Activated T-cell treated with anti-CD3 and anti-CD28 coated beads, Interleukin-2, amount 50 U/mL, for 4 hours (primary cell): ENCODE results near the gene PLA2G15. TPM values are rescaled to one million over a fixed set of nuclear protein-coding genes. Genes with fewer than 3 reads are reported as not detected.
A peak's percentile ranks its signal among the peaks of the same experiment; 100 is the strongest.

Source experiments
- ATAC-seq, 2 donors: fragments of 200-7000 bp; cut with Tn5 transposase; one replicate each; pipeline ENCODE4 v1.10.0; 2021
- DNase-seq: peaks from one replicate; pipeline ENCODE4 v3.0.0-alpha.2; 2020
- H3K27me3 Mint-ChIP-seq: one replicate; pipeline ENCODE4 v1.8.0; 2021; ENCODE audit warnings: low read depth, mixed read lengths
- H3K36me3 Mint-ChIP-seq: one replicate; pipeline ENCODE4 v1.8.0; 2022; ENCODE audit warnings: mixed read lengths; ENCODE audit not compliant: insufficient read depth
- H3K4me1 Mint-ChIP-seq: one replicate; pipeline ENCODE4 v1.8.0; 2021; ENCODE audit warnings: low read depth, mixed read lengths
- H3K4me3 Mint-ChIP-seq: one replicate; pipeline ENCODE4 v1.8.0; 2021; ENCODE audit warnings: mild to moderate bottlenecking, moderate library complexity, mixed read lengths
- H3K9me3 Mint-ChIP-seq: one replicate; pipeline ENCODE4 v1.8.0; 2021; ENCODE audit warnings: mixed read lengths
- total RNA-seq, 3 donors: library from RNA; stranded (reverse); gene quantifications; one replicate each; pipeline ENCODE4 v1.2.1, GENCODE V29; 2021

Gene PLA2G15
- total RNA-seq, 3 donors from 2014 or later, result 7.4 to 11.0 (median 7.9) TPM

- no peak for DNase-seq
- no peak for ATAC-seq
- H3K4me1 Mint-ChIP-seq, result peaks cover 6% of the 10 kb centered on the region
- peaks cover 60% of the 10 kb centered on the region for H3K36me3 Mint-ChIP-seq
- H3K27me3 Mint-ChIP-seq, result no peaks in the 10 kb centered on the region
- H3K9me3 Mint-ChIP-seq, result no peaks in the 10 kb centered on the region
- no peak overlapping the region for H3K4me3 Mint-ChIP-seq
These were observed 53.9 kb downstream of the PLA2G15 start for GRCh38 chr16:68298907-68299561.

DNA sequence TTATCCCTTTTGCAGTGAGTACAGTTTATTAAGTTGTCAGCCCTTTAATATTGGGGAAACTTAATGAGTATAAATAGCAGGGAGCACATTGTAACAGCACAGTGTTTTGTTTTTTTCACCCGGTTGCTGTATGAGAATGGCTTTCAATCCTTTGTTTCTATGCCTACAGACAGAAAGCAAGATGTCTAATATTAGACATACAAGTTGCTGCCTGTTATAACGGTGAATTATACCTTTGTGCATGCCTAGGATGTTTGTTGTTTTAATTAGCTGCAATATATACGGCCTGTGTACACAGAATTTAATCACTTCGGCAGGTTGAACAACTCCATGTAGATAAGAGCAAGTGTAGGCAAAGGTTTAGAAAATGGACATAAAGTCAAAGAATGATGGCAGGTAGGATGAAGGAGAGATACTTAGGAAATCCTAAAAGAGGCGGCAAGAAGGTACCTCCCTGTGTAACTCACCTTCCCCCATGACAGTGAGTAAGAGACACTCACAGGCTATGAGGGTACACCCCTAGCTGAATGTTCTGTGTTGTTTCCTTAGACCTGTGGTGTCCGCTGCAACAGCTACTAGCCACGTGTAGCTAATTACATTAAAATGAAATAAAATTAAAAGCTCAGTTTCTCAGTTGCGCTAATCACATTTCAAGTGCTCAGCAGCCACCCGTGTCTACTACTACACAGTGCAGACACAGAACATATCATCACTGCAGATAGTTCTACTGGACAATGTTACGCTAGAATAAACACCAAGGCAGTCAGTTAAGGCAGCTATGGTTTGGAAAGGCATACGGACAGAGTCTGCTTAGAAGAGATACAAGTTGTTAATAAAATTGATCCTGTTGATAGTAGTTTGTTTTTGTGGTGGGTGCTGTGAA, 54.6 kb downstream of the PLA2G15 start:
- ATAC-seq (no peak), DNase-seq (no peak)
- no peaks in the 10 kb centered on the region for H3K27me3 Mint-ChIP-seq
- no peak overlapping the region for H3K4me3 Mint-ChIP-seq
- no peaks in the 10 kb centered on the region for H3K9me3 Mint-ChIP-seq
- peaks cover 54% of the 10 kb centered on the region for H3K36me3 Mint-ChIP-seq
- H3K4me1 Mint-ChIP-seq, result peaks cover 2% of the 10 kb centered on the region

DNA sequence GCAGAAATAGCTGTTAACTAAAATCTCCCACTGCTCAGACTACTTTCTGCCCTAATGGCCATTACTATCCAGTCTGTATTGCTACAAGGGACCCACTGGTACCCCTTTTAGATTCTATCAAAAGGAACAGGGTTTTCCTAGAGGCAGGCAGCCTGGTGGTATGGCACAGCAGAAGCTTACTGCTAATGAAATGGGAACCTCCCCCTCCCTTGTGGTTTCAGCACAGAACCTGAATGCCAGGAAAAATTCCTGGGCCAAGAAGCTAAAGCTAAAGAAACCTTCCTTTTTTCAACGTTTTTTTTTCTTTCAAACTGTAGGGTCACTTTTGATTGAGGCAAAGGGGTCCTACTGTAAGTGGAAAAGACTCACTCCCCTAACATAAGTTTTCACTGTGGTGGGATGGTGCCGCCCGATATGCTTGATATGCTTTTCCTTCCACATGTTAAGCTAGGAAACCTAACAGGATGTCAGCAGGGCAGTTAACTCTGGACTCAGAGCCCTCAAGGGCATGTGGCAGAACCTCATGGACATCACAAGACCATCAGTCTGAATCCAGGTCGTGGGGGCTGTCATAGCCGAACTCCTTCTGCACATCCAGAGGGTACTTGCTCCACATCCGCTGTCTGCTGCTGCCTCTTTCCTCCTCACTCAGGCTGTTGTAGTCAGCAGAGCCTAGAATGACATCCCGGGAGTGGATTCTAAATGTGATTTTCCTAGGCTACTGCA, 55.7 kb downstream of the PLA2G15 start:
- Mint-ChIP-seq H3K27me3 (no peaks in the 10 kb centered on the region), H3K9me3 (no peaks in the 10 kb centered on the region), H3K4me3 (no peak overlapping the region), H3K36me3 (peaks cover 49% of the 10 kb centered on the region), H3K4me1 (peaks cover 4% of the 10 kb centered on the region)
- DNase-seq (no peak), ATAC-seq (no peak)

DNA sequence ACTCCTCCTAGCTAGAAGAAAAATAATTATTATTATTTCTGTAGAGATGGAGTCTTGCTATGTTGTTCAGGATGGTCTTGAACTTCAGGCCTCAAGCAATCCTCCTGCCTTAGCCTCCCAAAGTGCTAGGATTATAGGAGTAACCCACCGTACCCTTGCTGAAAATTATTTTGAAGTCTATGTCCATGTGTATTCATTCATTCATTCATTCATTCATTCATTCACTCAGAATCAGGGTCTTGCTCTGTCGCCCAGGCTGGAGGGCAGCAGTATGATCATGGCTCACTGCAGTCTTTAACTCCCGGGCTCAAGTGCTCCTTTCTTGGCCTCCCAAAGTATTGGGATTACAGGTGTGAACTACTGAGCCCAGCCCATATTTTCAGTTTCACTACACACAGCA, 61.5 kb downstream of the PLA2G15 start:
- H3K4me1 Mint-ChIP-seq, result peaks cover 27% of the 10 kb centered on the region
- ATAC-seq (no peak), DNase-seq (no peak)
- H3K4me3 Mint-ChIP-seq, result no peak overlapping the region
- peaks cover 21% of the 10 kb centered on the region for H3K36me3 Mint-ChIP-seq
- no peaks in the 10 kb centered on the region for H3K27me3 Mint-ChIP-seq
- H3K9me3 Mint-ChIP-seq, result no peaks in the 10 kb centered on the region

DNA sequence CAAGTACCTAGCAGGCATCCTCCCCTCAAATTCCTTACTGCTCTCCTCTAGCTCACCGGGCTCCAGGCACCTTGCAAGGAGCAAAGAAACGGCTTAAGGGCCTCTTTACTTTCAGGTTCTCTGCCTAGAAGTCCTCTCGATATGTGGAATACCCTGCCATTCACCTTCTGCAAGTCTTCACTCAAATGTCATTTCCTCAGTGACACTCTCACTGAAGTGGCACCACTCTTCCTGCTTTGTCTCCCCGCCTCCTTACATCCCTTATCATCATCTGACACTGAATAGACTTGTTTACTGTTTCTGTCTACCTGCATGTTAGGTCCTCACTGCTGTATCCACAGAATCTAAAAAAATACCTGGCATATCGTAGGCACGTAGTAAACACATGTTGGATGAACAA, 64.6 kb downstream of the PLA2G15 start:
- H3K27me3 Mint-ChIP-seq, result no peaks in the 10 kb centered on the region
- no peaks in the 10 kb centered on the region for H3K9me3 Mint-ChIP-seq
- no peak for ATAC-seq
- DNase-seq, result no peak
- peaks cover 47% of the 10 kb centered on the region for H3K4me1 Mint-ChIP-seq
- peaks cover 17% of the 10 kb centered on the region for H3K36me3 Mint-ChIP-seq
- H3K4me3 Mint-ChIP-seq, result peak overlapping the region; percentile 92

DNA sequence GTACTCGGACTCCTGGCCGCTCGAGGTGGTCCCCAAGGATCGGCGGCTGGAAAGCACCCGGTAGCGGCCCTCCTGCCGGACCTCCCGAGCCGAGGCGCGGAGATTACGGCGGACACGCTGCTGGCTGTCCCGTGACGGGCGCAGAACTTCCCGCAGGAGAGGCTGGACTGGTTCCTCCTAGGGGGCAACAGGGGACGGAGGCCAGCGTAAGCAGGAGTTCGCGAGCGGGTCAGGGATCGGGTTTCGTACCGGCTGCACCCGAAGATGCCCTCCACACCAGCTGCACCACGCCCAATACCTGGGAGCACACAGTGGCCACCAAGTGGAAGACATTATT, 65.2 kb downstream of the PLA2G15 start:
- peaks cover 15% of the 10 kb centered on the region for H3K36me3 Mint-ChIP-seq

More for the DNA sequence above, 65.2 kb downstream of the PLA2G15 start:
- H3K9me3 Mint-ChIP-seq, result no peaks in the 10 kb centered on the region
- no peaks in the 10 kb centered on the region for H3K27me3 Mint-ChIP-seq
- no peak for ATAC-seq
- no peak for DNase-seq
- H3K4me1 Mint-ChIP-seq, result peaks cover 48% of the 10 kb centered on the region
- peak overlapping the region; percentile 92 for H3K4me3 Mint-ChIP-seq

Other genes starting within 250 kb of the PLA2G15 start
- gene DPEP2, start 245.9 kb upstream of the PLA2G15 start, total RNA-seq, result under 1 TPM; 0.47 to 0.81 (median 0.71) TPM
- not detected for gene DPEP2NB, start 229.5 kb upstream of the PLA2G15 start, total RNA-seq
- 10 to 100 TPM; 34.9 to 40.3 (median 39.1) TPM for gene DDX28, start 222.1 kb upstream of the PLA2G15 start, total RNA-seq
- gene DUS2, start 222.1 kb upstream of the PLA2G15 start, total RNA-seq, result 10 to 100 TPM; 35.9 to 37.4 (median 37.1) TPM
- gene NFATC3, start 160.0 kb upstream of the PLA2G15 start, total RNA-seq, result 10 to 100 TPM; 64.8 to 72.3 (median 65.3) TPM
- gene ESRP2, start 9.2 kb upstream of the PLA2G15 start, total RNA-seq, result 1 to 10 TPM in 1 of 3 donors, under 1 TPM in 2; 0.53 to 1.3 (median 0.68) TPM
- gene SLC7A6, start 19.2 kb downstream of the PLA2G15 start, total RNA-seq, result 100 to 1,000 TPM in 2 of 3 donors, 10 to 100 TPM in 1; 91.3 to 103 (median 103) TPM
- gene SLC7A6OS, start 65.6 kb downstream of the PLA2G15 start, total RNA-seq, result 10 to 100 TPM; 19.0 to 27.6 (median 21.5) TPM
- gene PRMT7, start 65.6 kb downstream of the PLA2G15 start, total RNA-seq, result 10 to 100 TPM; 60.3 to 66.8 (median 63.0) TPM
- under 1 TPM; 0.24 to 0.71 (median 0.40) TPM for gene SMPD3, start 203.1 kb downstream of the PLA2G15 start, total RNA-seq